Endodermal cell (in vitro differentiated cells): Measurements from ENCODE around the gene SCN2B. TPM values are rescaled to one million over a fixed set of nuclear protein-coding genes. Genes with fewer than 3 reads are reported as not detected.

Experiments
- DNase-seq: peaks from one replicate; pipeline ENCODE4 v3.0.0-alpha.2; 2017
- H3K27ac ChIP-seq: 2 replicates; pipeline ENCODE4 v1.5.1; 2013; ENCODE audit warnings: mild to moderate bottlenecking, low read depth, low read length, moderate library complexity
- H3K27me3 ChIP-seq: 2 replicates; pipeline ENCODE4 v1.6.1; 2013; ENCODE audit warnings: mild to moderate bottlenecking, low read length, moderate library complexity; ENCODE audit not compliant: insufficient read depth, control insufficient read depth, poor library complexity, severe bottlenecking
- H3K36me3 ChIP-seq: 2 replicates; pipeline ENCODE4 v1.7.0; 2013; ENCODE audit warnings: mild to moderate bottlenecking, low read length, moderate library complexity; ENCODE audit not compliant: control insufficient read depth, insufficient read depth
- H3K4me1 ChIP-seq: one replicate; pipeline ENCODE4 v1.7.0; 2013; ENCODE audit warnings: low read length; ENCODE audit not compliant: control insufficient read depth, insufficient read depth
- H3K4me3 ChIP-seq: 2 replicates; pipeline ENCODE4 v1.5.1; 2013; ENCODE audit warnings: mild to moderate bottlenecking, low read length, moderate library complexity
- H3K9ac ChIP-seq: 2 replicates; pipeline ENCODE4 v1.6.1; 2013; ENCODE audit warnings: mild to moderate bottlenecking, low read length, moderate library complexity; ENCODE audit not compliant: poor library complexity, severe bottlenecking; ENCODE audit errors: extremely low read depth
- H3K9me3 ChIP-seq: 2 replicates; pipeline ENCODE4 v1.6.1; 2013; ENCODE audit warnings: mild to moderate bottlenecking, low read length, moderate library complexity; ENCODE audit not compliant: control insufficient read depth
- H3K27ac Mint-ChIP-seq: 2 replicates; pipeline ENCODE4 v1.8.0; 2020; ENCODE audit warnings: mixed read lengths
- H3K27me3 Mint-ChIP-seq: 2 replicates; pipeline ENCODE4 v1.8.0; 2021; ENCODE audit warnings: mild to moderate bottlenecking, mixed read lengths; ENCODE audit not compliant: insufficient read depth
- H3K36me3 Mint-ChIP-seq: 2 replicates; pipeline ENCODE4 v1.8.0; 2020; ENCODE audit warnings: low read depth, mixed read lengths
- H3K4me1 Mint-ChIP-seq: 2 replicates; pipeline ENCODE4 v1.8.0; 2020; ENCODE audit warnings: mixed read lengths
- H3K4me3 Mint-ChIP-seq: 2 replicates; pipeline ENCODE4 v1.8.0; 2020; ENCODE audit warnings: mild to moderate bottlenecking, moderate library complexity, mixed read lengths
- H3K9me3 Mint-ChIP-seq: 2 replicates; pipeline ENCODE4 v1.8.0; 2020; ENCODE audit warnings: mild to moderate bottlenecking, mixed read lengths
- WGBS, 2 experiments: methylation state at CpG; one replicate each; pipeline versions ENCODE4 v1.1.5 to v1.1.7; 2013; ENCODE audit warnings: missing lambda C conversion rate in 2 of 2, mixed read lengths in 1 of 2; ENCODE audit not compliant: insufficient coverage in 1 of 2, insufficient read length in 1 of 2; 5-methylcytosine and 5-hydroxymethylcytosine counted together
- total RNA-seq, 2 donors: library from RNA; stranded (reverse); fragmentation: NEBNext Ultra II Directional in 1 of 2; extraction: Animal tissue kit (Norgen Biotek cat#: 25700) in 1 of 2; gene quantifications; 2 replicates in 1 of 2; 3 replicates in 1 of 2; pipeline ENCODE4 v1.2.1, GENCODE V29; 2021
- TF ChIP-seq, protein P1 (sequence below): fragments of 200-600 bp; sonication (generic); conservative IDR thresholded peaks from 2 replicates; pipeline ENCODE4 v1.5.0; 2021; ENCODE audit warnings: antibody characterized with exemption, mild to moderate bottlenecking

SCN2B gene
- total RNA-seq, 2 donors from 2014 or later: 0.11 to 0.20 TPM

- TF ChIP-seq, protein P1, sequence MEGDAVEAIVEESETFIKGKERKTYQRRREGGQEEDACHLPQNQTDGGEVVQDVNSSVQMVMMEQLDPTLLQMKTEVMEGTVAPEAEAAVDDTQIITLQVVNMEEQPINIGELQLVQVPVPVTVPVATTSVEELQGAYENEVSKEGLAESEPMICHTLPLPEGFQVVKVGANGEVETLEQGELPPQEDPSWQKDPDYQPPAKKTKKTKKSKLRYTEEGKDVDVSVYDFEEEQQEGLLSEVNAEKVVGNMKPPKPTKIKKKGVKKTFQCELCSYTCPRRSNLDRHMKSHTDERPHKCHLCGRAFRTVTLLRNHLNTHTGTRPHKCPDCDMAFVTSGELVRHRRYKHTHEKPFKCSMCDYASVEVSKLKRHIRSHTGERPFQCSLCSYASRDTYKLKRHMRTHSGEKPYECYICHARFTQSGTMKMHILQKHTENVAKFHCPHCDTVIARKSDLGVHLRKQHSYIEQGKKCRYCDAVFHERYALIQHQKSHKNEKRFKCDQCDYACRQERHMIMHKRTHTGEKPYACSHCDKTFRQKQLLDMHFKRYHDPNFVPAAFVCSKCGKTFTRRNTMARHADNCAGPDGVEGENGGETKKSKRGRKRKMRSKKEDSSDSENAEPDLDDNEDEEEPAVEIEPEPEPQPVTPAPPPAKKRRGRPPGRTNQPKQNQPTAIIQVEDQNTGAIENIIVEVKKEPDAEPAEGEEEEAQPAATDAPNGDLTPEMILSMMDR: no peak
- Histone ChIP-seq H3K4me3 (no peak overlapping the region), H3K4me1 (no peaks in the 10 kb centered on the region), H3K9me3 (no peaks in the 10 kb centered on the region), H3K27ac (no peak overlapping the region), H3K36me3 (no peaks in the 10 kb centered on the region), H3K27me3 (peaks cover 73% of the 10 kb centered on the region), H3K9ac (no peak overlapping the region)
- H3K4me3 Mint-ChIP-seq: no peak overlapping the region
- WGBS, 2 experiments: 93 to 94% methylated on average over 7 to 8 of the region's 8 CpGs
- peaks cover 91% of the 10 kb centered on the region for H3K27me3 Mint-ChIP-seq
- no peak overlapping the region for H3K27ac Mint-ChIP-seq
- no peaks in the 10 kb centered on the region for H3K36me3 Mint-ChIP-seq
- peaks cover 10% of the 10 kb centered on the region for H3K4me1 Mint-ChIP-seq
- DNase-seq: no peak
- H3K9me3 Mint-ChIP-seq: no peaks in the 10 kb centered on the region
Measured at GRCh38 chr11:118168316-118168715, 8.1 kb downstream of the SCN2B start.

DNA sequence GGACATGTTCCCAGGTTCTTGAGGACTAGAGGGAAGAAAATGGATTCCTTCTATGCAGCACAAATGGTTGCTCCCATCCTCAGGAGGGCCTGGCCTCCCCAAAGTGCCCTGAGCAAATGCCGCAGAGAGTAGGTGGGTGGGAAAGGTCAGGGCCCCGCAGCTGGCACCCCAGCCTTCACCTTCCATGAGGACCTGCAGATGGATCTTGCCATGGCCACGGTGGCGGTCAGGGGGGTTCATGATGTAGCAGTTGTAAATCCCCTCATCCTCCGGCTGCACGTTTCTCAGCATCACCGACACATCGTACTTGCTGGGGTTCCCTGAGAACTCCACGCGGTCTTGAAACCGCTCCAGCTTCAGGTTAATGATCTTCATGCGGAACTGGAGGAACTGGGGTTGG lies 8.5 kb downstream of the SCN2B start:
- Mint-ChIP-seq H3K27ac (no peak overlapping the region), H3K4me1 (peaks cover 10% of the 10 kb centered on the region), H3K9me3 (no peaks in the 10 kb centered on the region), H3K36me3 (no peaks in the 10 kb centered on the region), H3K4me3 (no peak overlapping the region), H3K27me3 (peaks cover 91% of the 10 kb centered on the region)
- no peaks in the 10 kb centered on the region for H3K36me3 ChIP-seq
- no peak overlapping the region for H3K27ac ChIP-seq
- no peak for DNase-seq
- H3K27me3 ChIP-seq: peaks cover 73% of the 10 kb centered on the region
- H3K4me3 ChIP-seq: no peak overlapping the region
- no peaks in the 10 kb centered on the region for H3K9me3 ChIP-seq
- no peaks in the 10 kb centered on the region for H3K4me1 ChIP-seq
- 93 to 99% methylated on average over 8 to 12 of the region's 12 CpGs for WGBS, 2 experiments
- TF ChIP-seq, protein P1: no peak
- no peak overlapping the region for H3K9ac ChIP-seq

GRCh38 chr11:118167253-118167652 lies 9.2 kb downstream of the SCN2B start:
- Mint-ChIP-seq H3K27me3 (peaks cover 91% of the 10 kb centered on the region), H3K4me3 (no peak overlapping the region), H3K9me3 (no peaks in the 10 kb centered on the region), H3K36me3 (no peaks in the 10 kb centered on the region), H3K4me1 (peaks cover 10% of the 10 kb centered on the region), H3K27ac (no peak overlapping the region)
- Histone ChIP-seq H3K9me3 (no peaks in the 10 kb centered on the region), H3K36me3 (no peaks in the 10 kb centered on the region), H3K27ac (no peak overlapping the region), H3K27me3 (peaks cover 73% of the 10 kb centered on the region), H3K9ac (no peak overlapping the region), H3K4me1 (no peaks in the 10 kb centered on the region), H3K4me3 (no peak overlapping the region)
- TF ChIP-seq, protein P1: no peak
- DNase-seq: no peak
- 95 to 100% methylated on average over 2 of the region's 2 CpGs for WGBS, 2 experiments
